Superior temporal gyrus (tissue), 1 donor: ENCODE measurements around the gene SART3.
"Not testable (repeated sequence)": the region's sequence is repeated elsewhere in the genome, so short reads cannot be mapped to it uniquely, and the experiment has no call there.

Experiments used
- DNase-seq: peaks from one replicate; pipeline ENCODE4 v3.0.0-alpha.2; 2016; ENCODE audit errors: extremely low spot score

Gene SART3

DNA sequence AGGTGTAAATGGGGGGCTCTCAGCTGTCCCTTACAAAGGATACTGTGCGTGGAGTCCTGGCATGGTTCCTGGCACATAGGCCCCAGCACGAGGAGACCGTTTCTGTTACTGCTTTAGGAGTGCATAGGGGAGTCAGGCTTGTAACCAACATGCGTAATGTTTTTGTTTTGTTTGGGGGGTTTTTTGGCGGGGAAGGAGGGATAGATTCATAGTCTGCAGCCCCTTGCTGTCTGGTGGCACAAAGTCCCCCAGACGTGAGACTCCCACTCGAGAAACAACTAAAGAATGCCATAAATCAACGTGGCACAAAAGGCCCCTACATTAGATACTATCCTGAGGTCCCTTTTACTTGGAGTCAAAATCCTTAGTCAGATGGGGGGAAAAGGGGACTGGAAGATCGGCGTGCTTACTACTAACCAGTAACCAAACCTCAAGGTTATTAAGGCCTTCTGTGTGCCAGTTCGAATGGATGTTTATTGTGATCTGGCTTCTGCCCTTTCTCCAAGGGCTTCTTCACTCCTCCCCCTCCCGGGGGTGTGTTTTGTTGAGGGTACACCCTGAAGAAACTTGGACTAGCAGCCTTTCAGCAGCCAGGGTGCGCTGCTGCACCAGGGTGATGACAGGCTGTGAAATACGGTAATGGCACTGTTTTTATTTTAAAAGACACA is 2.3 kb upstream of the SART3 start:
- DNase-seq: peak; percentile 87

DNA sequence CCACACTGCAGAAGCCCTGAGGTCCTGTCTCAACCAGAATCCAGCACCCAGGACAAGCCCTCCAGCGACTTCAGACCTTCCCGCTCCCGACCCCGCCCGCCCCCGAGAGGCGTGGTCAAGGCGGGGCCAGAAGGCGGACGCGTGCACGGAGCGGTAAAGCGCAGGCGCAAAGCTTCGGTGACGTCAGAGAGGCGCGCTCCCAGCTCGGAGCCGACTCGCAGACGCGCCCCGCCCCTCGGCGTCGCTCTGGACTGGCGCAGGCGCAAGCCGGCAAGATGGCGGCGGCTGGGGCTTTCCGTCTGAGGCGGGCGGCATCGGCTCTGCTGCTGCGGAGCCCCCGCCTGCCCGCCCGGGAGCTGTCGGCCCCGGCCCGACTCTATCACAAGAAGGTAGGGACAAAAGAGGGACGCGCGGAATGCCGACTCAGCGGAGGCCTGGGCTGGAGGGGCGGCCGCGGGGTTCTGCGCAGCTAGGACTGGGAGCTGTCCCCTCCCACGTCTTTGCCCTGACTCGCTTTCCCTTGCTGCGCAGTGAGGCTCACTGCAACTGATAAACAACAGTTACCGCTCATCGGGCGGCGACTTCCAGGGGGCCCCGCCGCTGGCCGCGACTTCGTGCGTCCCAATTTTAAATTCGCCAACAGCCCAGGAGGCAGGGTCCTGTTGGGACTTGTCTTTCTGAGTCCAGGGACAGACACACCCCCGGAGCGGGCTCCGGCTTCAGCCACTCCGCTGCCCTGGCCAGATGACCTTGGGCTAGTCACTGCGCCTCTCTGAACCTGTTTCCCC is 1.6 kb upstream of the SART3 start, which contains the start of gene ISCU:
Gene ISCU (plus strand): TSS at position 249 of the 788 bp plus-strand sequence. CDS start 27 bp downstream, at position 276.
- DNase-seq: peak; percentile 99

DNA sequence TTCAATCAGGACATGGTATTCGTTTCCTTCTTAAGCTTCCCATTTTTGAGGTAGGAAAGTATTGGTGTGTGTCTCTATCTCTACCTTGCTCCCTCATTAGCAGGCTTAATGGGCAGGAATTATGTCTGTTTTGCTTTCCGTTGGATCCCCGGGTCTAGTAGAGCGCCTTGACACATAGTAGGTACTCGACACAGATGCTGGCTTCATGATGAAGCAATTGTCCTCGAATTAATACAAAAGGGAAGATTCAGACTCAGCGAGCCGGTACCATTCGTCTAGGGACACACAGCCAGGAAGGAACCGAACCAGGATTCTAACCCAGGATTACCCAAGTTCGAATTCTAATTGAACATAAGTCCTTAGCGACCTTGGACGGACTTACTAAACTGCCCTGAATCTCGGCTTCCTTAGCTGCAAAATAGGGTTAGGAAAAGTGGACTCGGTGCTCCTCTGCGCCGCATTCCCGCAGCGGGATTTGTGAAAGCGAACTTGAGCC is 927 bp upstream of the SART3 start:
- DNase-seq: no peak

GRCh38 chr12:108560321-108560721 is 652 bp downstream of the SART3 start:
- DNase-seq: no peak

DNA sequence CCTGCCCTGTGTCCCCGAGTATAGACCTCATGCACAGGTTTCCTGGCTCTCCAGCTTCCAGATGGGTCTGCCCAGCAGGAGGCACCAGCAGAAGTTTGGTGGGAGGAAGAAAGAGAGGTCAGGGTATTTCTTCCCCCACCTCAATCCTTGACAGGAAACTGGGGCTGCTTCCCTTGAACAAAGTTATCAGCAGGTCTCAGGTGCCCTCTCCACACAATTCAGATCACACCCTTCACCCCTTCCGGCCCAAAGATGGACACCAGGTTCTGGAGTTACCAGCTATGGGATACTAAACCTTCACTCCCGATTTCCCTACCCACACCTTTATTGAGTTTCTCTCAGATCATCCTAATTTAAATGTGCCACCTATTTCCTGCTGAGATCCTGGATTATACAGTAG is 1.2 kb downstream of the SART3 start:
- DNase-seq: no peak

DNA sequence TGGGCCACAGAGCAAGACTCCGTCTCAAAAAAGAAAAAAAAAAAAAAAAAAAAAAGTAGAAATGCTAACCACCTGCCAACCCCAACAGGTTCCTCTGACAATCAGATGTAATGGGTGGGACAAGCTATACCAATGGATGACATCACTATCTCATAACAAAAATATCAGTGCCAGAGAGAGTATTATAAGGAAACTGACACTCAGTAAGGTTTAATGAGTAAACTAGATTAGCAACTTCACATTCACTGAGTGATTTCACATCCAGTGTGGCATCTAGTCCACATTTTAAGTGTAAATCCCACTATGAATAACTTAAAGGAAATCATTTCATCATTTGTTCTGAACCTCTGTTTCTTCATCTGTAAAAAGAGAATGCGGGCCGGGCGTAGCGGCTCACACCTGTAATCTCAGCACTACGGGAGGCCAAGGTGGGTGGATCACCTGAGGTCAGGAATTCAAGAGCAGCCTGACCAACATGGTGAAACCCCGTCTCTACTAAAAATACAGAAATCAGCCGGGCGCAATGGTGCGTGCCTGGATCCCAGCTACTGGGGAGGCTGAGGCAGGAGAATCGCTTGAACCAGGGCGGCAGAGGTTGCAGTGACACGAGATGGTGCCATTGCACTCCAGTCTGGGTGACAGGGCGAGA is 1.8 kb downstream of the SART3 start:
- DNase-seq: no peak

DNA sequence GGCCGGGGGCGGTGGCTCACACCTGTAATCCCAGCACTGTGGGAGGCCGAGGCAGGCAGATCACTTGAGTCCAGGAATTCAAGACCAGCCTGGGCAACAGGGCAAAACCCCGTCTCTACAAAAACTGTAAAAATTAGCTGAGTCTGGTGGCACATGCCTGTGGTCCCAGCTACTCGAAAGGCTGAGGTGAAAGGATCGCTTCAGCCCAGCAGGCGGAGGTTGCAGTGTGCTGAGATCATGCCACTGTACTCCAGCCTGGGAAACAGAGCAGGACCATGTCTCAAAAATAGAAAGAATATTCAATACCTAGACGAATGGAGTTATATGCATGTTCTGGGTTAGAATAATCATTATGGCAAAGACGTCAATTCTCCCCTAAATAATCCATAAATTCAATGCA is 5.6 kb downstream of the SART3 start:
- DNase-seq: not testable (repeated sequence)

GRCh38 chr12:108553799-108554198 is 7.2 kb downstream of the SART3 start:
- no peak for DNase-seq

GRCh38 chr12:108551535-108551934 is 9.4 kb downstream of the SART3 start:
- DNase-seq: no peak

DNA sequence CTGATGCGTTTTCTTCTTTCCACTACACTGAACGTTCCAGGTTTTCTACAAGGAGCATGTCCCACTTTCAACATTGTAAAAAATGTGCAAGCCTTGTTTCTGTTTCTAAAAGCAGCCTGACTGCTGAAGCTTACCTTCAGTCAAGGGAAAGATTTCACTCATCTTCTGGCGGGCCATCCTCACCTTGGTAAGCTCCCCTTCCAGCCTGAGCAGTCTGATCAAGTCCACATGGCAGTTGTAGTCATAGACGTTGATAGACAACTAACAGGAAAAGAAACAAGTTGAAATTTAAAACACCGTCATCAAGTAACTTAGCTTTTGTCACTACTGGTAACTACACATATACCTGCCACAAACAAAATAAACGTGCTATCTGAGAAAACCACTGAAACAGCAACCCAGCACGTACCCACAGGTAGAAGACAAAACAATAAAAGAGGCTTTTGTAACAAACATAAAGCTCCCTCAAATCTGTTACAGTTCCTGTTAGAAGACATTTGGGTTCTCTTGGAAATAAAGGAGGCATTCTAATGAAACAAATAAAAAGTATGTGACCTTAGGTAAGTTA is 11.9 kb downstream of the SART3 start:
- DNase-seq: no peak

GRCh38 chr12:108547686-108548085 is 13.3 kb downstream of the SART3 start:
- DNase-seq: no peak

GRCh38 chr12:108543652-108544051 is 17.3 kb downstream of the SART3 start:
- DNase-seq: no peak

DNA sequence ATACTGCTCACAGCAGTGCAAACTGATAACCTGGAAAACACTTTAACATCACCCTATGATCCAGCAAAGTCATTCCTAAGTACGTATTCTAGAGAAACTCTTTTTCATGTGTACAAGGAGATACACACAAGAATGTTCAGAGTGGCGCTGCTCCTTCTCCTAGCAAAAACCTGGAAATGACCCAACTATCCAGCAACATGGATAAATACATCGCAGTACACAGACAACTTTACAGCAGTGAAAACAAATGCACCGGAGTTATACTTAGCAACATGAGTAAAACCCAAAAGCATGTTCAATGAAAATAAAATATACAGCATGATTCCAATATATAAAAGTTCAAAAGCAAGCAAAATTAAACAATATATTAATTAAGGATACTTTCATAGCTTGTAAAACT is 18.7 kb downstream of the SART3 start:
- no peak for DNase-seq

DNA sequence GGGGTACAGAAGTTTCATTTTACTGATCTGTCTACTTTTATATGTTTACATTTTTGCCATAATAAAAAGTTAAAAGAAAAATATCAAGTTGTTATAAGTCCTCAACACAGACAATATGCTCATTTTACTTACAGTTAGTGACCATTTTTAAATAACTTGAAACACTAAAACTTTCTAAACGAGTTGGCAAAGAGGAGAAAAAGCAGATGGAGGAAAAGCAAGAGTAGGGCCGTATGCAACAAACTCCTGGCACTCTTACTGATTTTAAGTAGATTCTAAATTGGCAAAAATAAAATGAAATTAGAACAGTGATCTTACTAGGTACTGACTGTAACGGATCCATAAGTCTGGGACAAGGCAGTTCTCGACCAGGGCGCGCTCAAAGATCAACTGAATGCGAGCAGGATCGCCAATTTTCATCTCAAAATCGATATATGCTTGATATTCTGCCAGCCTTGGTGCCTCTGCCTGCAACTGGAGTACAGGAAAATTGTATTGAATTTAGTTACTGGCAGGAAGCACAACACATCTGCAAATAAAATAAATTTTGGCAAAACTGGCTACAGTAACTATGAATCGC is 22.3 kb downstream of the SART3 start:
- no peak for DNase-seq

- no peak for DNase-seq
Observed at GRCh38 chr12:108538146-108538545, 22.8 kb downstream of the SART3 start.

- no peak for DNase-seq
Observed at GRCh38 chr12:108531929-108532848, 28.8 kb downstream of the SART3 start.

GRCh38 chr12:108530161-108530560 is 30.8 kb downstream of the SART3 start:
- DNase-seq: no peak

- DNase-seq: no peak
Observed at GRCh38 chr12:108527166-108527496, 33.8 kb downstream of the SART3 start.

DNA sequence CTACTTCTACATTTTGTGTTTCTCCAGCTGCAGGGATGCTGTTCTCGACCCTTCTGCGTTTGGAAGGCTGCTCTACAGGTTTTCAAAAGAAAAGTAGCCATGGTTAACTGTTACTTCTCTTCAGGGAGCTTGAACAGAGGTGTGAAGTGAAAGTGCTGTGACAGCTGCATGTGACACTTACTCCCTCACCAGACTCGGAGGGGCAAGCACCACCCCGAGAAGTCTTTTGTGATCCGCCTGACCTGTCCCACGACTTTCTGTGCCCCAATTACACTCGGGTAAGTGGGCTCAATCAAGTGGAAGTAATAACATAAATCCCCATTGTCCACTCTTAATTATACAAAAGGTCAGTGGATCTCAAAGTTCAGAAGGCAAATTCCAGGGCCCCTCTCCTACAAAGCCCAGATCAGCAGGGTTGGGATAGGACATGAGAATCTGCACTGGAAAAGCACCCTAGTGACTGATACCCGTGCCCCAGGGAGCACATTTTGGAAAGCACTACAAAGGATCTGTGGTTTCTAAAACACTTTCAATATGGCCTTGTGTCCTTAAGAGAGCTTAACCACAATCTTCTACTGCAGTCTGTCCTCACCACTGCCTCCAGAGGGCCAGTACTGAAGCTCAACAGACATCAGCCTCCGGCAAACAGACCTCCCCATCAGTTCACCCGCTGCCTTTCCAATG is 34.3 kb downstream of the SART3 start:
- no peak for DNase-seq

DNA sequence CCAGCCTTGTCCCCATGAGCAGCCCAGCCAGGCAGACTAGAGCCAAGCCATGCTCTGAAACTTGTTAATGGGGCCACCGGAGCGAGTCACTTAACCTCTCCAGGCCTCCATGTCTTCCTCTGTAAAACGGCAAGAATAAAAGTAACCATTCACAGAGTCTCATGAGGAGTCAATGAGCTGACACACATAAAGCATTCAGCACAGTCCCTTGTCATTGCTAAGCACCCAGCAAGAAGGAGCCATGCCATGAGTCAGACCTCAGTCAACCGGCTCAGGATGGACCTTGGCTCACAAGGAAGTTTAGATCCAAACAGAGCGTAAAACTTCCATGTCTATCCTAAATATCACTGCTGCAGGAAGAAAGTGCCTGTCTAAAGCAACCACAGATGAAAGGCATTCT is 35.3 kb downstream of the SART3 start:
- no peak for DNase-seq
